CD4-positive, alpha-beta memory T cell (primary cell): ENCODE data around the gene EIF5B. TPM values are rescaled to one million over a fixed set of nuclear protein-coding genes. Genes with fewer than 3 reads are reported as not detected.

ENCODE experiments used
- polyA plus RNA-seq, 2 donors: library from polyadenylated mRNA; unstranded; fragments of 300-500 nt; fragmentation: Illumina TruSeq; gene quantifications; one replicate each; pipeline ENCODE4 v1.2.3, GENCODE V29; 2021
- total RNA-seq, 2 experiments: library from RNA; stranded (reverse); gene quantifications; one replicate each; pipeline ENCODE4 v1.2.3, GENCODE V29; 2021

The EIF5B gene
- total and polyA plus RNA-seq, 4 experiments from 2014 or later, result 1.8 to 44.2 (median 26.4) TPM

Other genes with a start within 250 kb of the EIF5B start
- gene C2orf15, start 195.7 kb upstream of the EIF5B start, total RNA-seq, result 1 to 10 TPM; 2.3 to 3.2 TPM
- gene C2orf15, start 195.7 kb upstream of the EIF5B start, polyA plus RNA-seq, result 1 to 10 TPM; 4.7 to 4.9 TPM
- gene TSGA10, start 182.4 kb upstream of the EIF5B start, total RNA-seq, result 10 to 100 TPM; 20.7 to 22.6 TPM
- gene TSGA10, start 182.4 kb upstream of the EIF5B start, polyA plus RNA-seq, result 10 to 100 TPM; 17.0 to 17.3 TPM
- 10 to 100 TPM; 23.4 to 24.4 TPM for gene LIPT1, start 182.4 kb upstream of the EIF5B start, total RNA-seq
- 10 to 100 TPM; 20.5 to 25.6 TPM for gene LIPT1, start 182.4 kb upstream of the EIF5B start, polyA plus RNA-seq
- gene MITD1, start 156.3 kb upstream of the EIF5B start, total RNA-seq, result 10 to 100 TPM; 79.1 to 84.3 TPM
- 10 to 100 TPM; 54.7 to 73.9 TPM for gene MITD1, start 156.3 kb upstream of the EIF5B start, polyA plus RNA-seq
- 10 to 100 TPM; 20.2 to 22.7 TPM for gene MRPL30, start 156.2 kb upstream of the EIF5B start, total RNA-seq
- gene MRPL30, start 156.2 kb upstream of the EIF5B start, polyA plus RNA-seq, result 10 to 100 TPM; 12.4 to 17.0 TPM
- not detected for gene LYG2, start 81.7 kb upstream of the EIF5B start, total RNA-seq
- not detected for gene LYG2, start 81.7 kb upstream of the EIF5B start, polyA plus RNA-seq
- 1 to 10 TPM; 2.5 to 3.3 TPM for gene LYG1, start 36.2 kb upstream of the EIF5B start, total RNA-seq
- gene LYG1, start 36.2 kb upstream of the EIF5B start, polyA plus RNA-seq, result under 1 TPM in 1 of 2 donors, not detected in 1; 0.52 TPM
- 10 to 100 TPM; 24.7 to 31.1 TPM for gene TXNDC9, start 1.1 kb upstream of the EIF5B start, total RNA-seq
- gene TXNDC9, start 1.1 kb upstream of the EIF5B start, polyA plus RNA-seq, result 10 to 100 TPM; 56.3 to 63.0 TPM
- 10 to 100 TPM; 60.1 to 62.0 TPM for gene REV1, start 152.6 kb downstream of the EIF5B start, total RNA-seq
- gene REV1, start 152.6 kb downstream of the EIF5B start, polyA plus RNA-seq, result 10 to 100 TPM; 17.0 to 22.3 TPM